Smooth muscle cell (in vitro differentiated cells): Measurements from ENCODE around the gene CNST. TPM values are rescaled to one million over a fixed set of nuclear protein-coding genes. Genes with fewer than 3 reads are reported as not detected.
A peak's percentile ranks its signal among the peaks of the same experiment; 100 is the strongest.

Experiments used
- DNase-seq: peaks from one replicate; lab custom pipeline; 2025; ENCODE audit not compliant: unreplicated experiment; lab: John Stamatoyannopoulos, UW
- H2AFZ ChIP-seq: fragments of 200-600 bp; sonication (generic); 2 replicates; pipeline ENCODE4 v1.6.0; 2016; ENCODE audit warnings: antibody characterized with exemption, low read depth, mild to moderate bottlenecking
- H3F3A ChIP-seq: fragments of 200-600 bp; sonication (generic); 2 replicates; pipeline ENCODE4 v1.6.0; 2017; ENCODE audit warnings: antibody characterized with exemption, low read depth
- H3K27ac ChIP-seq: fragments of 200-600 bp; sonication (generic); 2 replicates; pipeline ENCODE4 v1.5.1; 2016; ENCODE audit warnings: low read depth, mild to moderate bottlenecking
- H3K27me3 ChIP-seq: fragments of 200-600 bp; sonication (generic); 2 replicates; pipeline ENCODE4 v1.6.1; 2016; ENCODE audit warnings: low read depth, mild to moderate bottlenecking
- H3K36me3 ChIP-seq: fragments of 200-600 bp; sonication (generic); 2 replicates; pipeline ENCODE4 v1.5.1; 2016; ENCODE audit warnings: low read depth
- H3K4me1 ChIP-seq: fragments of 200-600 bp; sonication (generic); 2 replicates; pipeline ENCODE4 v1.5.1; 2016; ENCODE audit warnings: low read depth
- H3K4me2 ChIP-seq: fragments of 200-600 bp; sonication (generic); 2 replicates; pipeline ENCODE4 v1.6.0; 2016; ENCODE audit warnings: mild to moderate bottlenecking
- H3K4me3 ChIP-seq: fragments of 200-600 bp; sonication (generic); 2 replicates; pipeline ENCODE4 v1.5.1; 2016; ENCODE audit warnings: mild to moderate bottlenecking
- H3K79me2 ChIP-seq: fragments of 200-600 bp; sonication (generic); 2 replicates; pipeline ENCODE4 v1.6.0; 2016; ENCODE audit warnings: low read depth, mild to moderate bottlenecking
- H3K9ac ChIP-seq: fragments of 200-600 bp; sonication (generic); 2 replicates; pipeline ENCODE4 v1.6.0; 2016; ENCODE audit warnings: low read depth
- H3K9me3 ChIP-seq: fragments of 200-600 bp; sonication (generic); replicated peaks from 2 replicates; pipeline ENCODE4 v1.5.1; 2016; ENCODE audit warnings: low read depth
- H4K20me1 ChIP-seq: fragments of 200-600 bp; sonication (generic); 2 replicates; pipeline ENCODE4 v1.6.0; 2016; ENCODE audit warnings: low read depth
- WGBS: methylation state at CpG from one replicate; pipeline ENCODE4 v1.1.7; 2016; ENCODE audit warnings: low lambda C conversion rate; 5-methylcytosine and 5-hydroxymethylcytosine counted together
- polyA plus RNA-seq: library from polyadenylated mRNA; unstranded; fragments of >200 nt; fragmentation: Nextera tagmentation; extraction: Ambion mirVana; gene quantifications from 2 replicates; pipeline ENCODE4 v1.2.1, GENCODE V29; 2016
- total RNA-seq: library from RNA; depleted of rRNA; stranded (reverse); fragments of >200 nt; gene quantifications from 2 replicates; pipeline ENCODE4 v1.2.3, GENCODE V29; 2014
- TF ChIP-seq, protein P1 (sequence below): fragments of 200-600 bp; sonication (generic); IDR thresholded peaks from 2 replicates; pipeline ENCODE4 v1.5.1; 2017; ENCODE audit warnings: borderline replicate concordance, mild to moderate bottlenecking, antibody characterized with exemption; ENCODE audit not compliant: insufficient read depth, poor library complexity, severe bottlenecking

CNST gene
- total and polyA plus RNA-seq, 2 experiments from 2014 or later: 6.7 to 16.9 TPM

DNA sequence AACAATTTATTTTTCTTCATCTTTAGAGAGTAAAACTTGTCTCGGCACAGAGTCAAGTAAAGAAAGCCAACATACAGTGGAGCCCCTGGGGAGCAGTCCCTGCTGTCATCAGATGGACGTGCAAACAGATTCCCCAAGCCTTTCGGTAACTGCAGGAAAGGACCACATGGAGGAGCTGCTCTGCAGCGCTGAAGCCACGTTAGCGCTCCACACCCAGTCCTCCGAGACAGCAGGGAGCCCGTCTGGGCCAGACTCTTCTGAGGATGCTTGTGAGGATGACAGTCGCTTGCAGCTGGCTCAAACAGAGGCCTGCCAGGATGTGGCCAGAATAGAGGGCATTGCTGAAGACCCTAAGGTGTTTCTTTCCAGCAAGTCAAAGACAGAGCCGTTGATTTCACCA lies 80.9 kb downstream of the CNST start:
- Histone ChIP-seq H3K4me2 (no peak overlapping the region), H4K20me1 (no peaks in the 10 kb centered on the region), H3K27ac (peak overlapping the region; percentile 26), H3K4me3 (no peak overlapping the region), H3K9me3 (no peaks in the 10 kb centered on the region), H3K36me3 (no peaks in the 10 kb centered on the region), H3K4me1 (no peaks in the 10 kb centered on the region), H2AFZ (no peak overlapping the region), H3F3A (no peaks in the 10 kb centered on the region), H3K9ac (no peak overlapping the region), H3K27me3 (no peaks in the 10 kb centered on the region), H3K79me2 (no peaks in the 10 kb centered on the region)
- 28% methylated on average over 10 of the region's 10 CpGs for WGBS
- TF ChIP-seq, protein P1, sequence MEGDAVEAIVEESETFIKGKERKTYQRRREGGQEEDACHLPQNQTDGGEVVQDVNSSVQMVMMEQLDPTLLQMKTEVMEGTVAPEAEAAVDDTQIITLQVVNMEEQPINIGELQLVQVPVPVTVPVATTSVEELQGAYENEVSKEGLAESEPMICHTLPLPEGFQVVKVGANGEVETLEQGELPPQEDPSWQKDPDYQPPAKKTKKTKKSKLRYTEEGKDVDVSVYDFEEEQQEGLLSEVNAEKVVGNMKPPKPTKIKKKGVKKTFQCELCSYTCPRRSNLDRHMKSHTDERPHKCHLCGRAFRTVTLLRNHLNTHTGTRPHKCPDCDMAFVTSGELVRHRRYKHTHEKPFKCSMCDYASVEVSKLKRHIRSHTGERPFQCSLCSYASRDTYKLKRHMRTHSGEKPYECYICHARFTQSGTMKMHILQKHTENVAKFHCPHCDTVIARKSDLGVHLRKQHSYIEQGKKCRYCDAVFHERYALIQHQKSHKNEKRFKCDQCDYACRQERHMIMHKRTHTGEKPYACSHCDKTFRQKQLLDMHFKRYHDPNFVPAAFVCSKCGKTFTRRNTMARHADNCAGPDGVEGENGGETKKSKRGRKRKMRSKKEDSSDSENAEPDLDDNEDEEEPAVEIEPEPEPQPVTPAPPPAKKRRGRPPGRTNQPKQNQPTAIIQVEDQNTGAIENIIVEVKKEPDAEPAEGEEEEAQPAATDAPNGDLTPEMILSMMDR: peak; percentile 33
- DNase-seq: no peak

DNA sequence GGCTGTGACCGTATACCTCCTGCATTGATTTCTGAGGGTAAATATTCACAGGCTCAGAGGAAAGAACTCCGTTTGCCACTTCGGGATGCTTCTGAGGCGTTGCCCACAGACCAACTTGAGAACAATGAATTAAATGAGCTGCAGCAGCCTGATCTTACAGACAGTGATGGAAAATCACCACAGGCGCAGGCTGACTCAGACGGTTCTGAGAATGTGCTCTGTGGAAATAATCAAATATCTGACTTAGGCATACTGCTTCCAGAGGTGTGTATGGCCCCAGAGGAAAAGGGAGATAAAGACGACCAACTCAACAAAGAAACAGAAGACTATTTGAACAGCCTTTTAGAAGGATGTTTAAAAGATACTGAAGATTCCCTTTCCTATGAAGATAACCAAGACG lies 81.3 kb downstream of the CNST start:
- TF ChIP-seq, protein P1: no peak
- Histone ChIP-seq H3K27ac (peak overlapping the region; percentile 26), H3F3A (no peaks in the 10 kb centered on the region), H4K20me1 (no peaks in the 10 kb centered on the region), H3K36me3 (no peaks in the 10 kb centered on the region), H3K4me1 (no peaks in the 10 kb centered on the region), H3K4me2 (no peak overlapping the region), H3K79me2 (no peaks in the 10 kb centered on the region), H3K9ac (no peak overlapping the region), H2AFZ (no peak overlapping the region), H3K9me3 (no peaks in the 10 kb centered on the region), H3K4me3 (no peak overlapping the region), H3K27me3 (no peaks in the 10 kb centered on the region)
- 76% methylated on average over 8 of the region's 8 CpGs for WGBS
- DNase-seq: no peak

DNA sequence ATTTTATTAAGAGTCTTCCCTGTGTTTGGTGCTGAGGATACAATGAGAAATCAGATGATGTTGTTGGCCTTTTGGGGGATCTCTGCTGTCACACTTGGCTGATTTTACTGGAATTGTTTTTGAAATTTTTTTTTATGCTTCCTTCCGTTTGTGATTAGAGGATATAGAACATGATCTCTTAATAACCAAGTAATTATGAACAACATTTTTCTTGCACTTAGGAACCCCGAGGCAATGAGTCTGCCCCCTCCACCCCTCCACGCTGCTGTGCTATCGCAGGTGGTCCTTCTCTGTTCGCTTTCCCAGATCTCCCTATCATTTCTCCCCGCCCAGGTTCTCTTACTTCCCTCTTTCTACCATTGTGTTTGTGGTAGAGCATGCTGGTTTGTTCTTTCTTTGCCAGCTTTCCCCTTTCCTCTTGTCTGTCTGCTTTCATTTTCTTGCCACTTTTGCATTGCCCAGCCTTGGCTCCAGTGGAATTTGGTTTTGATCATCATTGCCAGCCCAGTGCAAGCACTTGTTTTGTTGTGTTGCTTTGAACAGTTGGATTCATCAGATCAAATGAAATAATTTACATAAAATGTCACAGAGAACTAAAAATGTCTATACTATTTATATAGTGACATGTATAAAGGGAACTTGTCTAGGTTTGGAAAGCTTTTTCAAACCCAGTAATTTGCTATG lies 84.9 kb downstream of the CNST start:
- H3K9me3 ChIP-seq: no peaks in the 10 kb centered on the region
- H3K4me2 ChIP-seq: no peak overlapping the region
- H3K36me3 ChIP-seq: no peaks in the 10 kb centered on the region
- TF ChIP-seq, protein P1: no peak
- no peaks in the 10 kb centered on the region for H3F3A ChIP-seq
- H3K27me3 ChIP-seq: no peaks in the 10 kb centered on the region
- no peak overlapping the region for H3K9ac ChIP-seq
- H3K4me1 ChIP-seq: no peaks in the 10 kb centered on the region
- DNase-seq: no peak
- H3K79me2 ChIP-seq: no peaks in the 10 kb centered on the region
- H4K20me1 ChIP-seq: no peaks in the 10 kb centered on the region
- no peak overlapping the region for H3K27ac ChIP-seq
- 93% methylated on average over 6 of the region's 6 CpGs for WGBS
- H3K4me3 ChIP-seq: no peak overlapping the region
- H2AFZ ChIP-seq: no peak overlapping the region

DNA sequence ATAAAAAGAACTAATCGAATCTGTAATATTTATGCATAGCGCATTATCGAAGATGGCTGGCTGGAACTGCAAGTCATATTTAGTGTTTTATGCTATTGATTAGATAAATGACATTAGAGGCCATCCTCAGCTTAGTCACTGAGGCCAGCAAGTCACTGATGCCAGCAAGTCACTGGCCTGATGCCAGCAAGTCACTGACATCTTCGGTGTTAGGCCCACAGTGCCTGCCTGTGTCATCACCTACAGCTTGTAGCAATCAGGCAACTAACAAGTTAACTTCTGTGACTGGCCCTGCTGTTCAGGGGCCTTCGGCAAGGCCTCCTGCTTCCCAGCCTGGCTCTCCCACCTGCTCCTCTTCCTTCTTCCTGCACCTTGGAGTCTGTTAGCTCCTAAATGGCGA lies 92.3 kb downstream of the CNST start:
- Histone ChIP-seq H3K9me3 (no peaks in the 10 kb centered on the region), H3K27me3 (no peaks in the 10 kb centered on the region), H2AFZ (no peak overlapping the region), H3K4me2 (no peak overlapping the region), H3K27ac (no peak overlapping the region), H4K20me1 (no peaks in the 10 kb centered on the region), H3K4me1 (no peaks in the 10 kb centered on the region), H3K4me3 (no peak overlapping the region), H3K36me3 (no peaks in the 10 kb centered on the region), H3F3A (no peaks in the 10 kb centered on the region), H3K9ac (no peak overlapping the region), H3K79me2 (no peaks in the 10 kb centered on the region)
- DNase-seq: no peak
- TF ChIP-seq, protein P1: no peak
- 97% methylated on average over 6 of the region's 6 CpGs for WGBS
